GM12878 (cell line): Measurements from ENCODE around the gene PLEKHM1. TPM values are rescaled to one million over a fixed set of nuclear protein-coding genes. Genes with fewer than 3 reads are reported as not detected.

ENCODE experiments used
- ATAC-seq: fragments of 200-7000 bp; cut with Tn5 transposase; 3 replicates; pipeline ENCODE4 v1.9.1; 2020; ENCODE audit warnings: mild to moderate bottlenecking, moderate library complexity
- BruUV-seq: library from RNA; stranded (reverse); fragments of 400-500 nt; replicated peaks from 2 replicates; lab custom pipeline; 2021; lab: Mats Ljungman, UMichigan
- CTCF ChIA-PET: fragments of 300-600 bp; sonication (Branson Sonifier 250); formaldehyde crosslinking; extraction: SDS; loops from one replicate; lab custom pipeline; 2021; ENCODE audit warnings: inconsistent platforms; lab: Yijun Ruan, JAX
- POLR2A ChIA-PET: fragments of 350-600 bp; formaldehyde crosslinking; extraction: SDS; loops from one replicate; lab custom pipeline; 2021; ENCODE audit warnings: inconsistent platforms; lab: Charles Lee
- RAD21 ChIA-PET: fragments of 300-600 bp; sonication (Branson Sonifier 250); formaldehyde crosslinking; loops from one replicate; lab custom pipeline; 2023; ENCODE audit warnings: antibody characterized with exemption; ENCODE audit not compliant: unreplicated experiment; lab: Charles Lee
- SMC1A ChIA-PET: fragments of 300-600 bp; sonication (Branson Sonifier 250); formaldehyde crosslinking; loops from one replicate; lab custom pipeline; 2023; ENCODE audit not compliant: unreplicated experiment, uncharacterized antibody; lab: Charles Lee
- DNase-seq: peaks from one replicate; pipeline ENCODE4 v3.0.0-alpha.2; 2011; ENCODE audit warnings: low read depth, low spot score
- FAIRE-seq: peaks from 3 replicates; lab custom pipeline; 2011; peaks lifted over from hg19 to GRCh38; lab: Jason Lieb, UNC
- H2AFZ ChIP-seq: 2 replicates; pipeline ENCODE4 v1.6.0; 2011; ENCODE audit warnings: low read depth, low read length, control low read depth; ENCODE audit not compliant: control insufficient read depth
- H3K27ac ChIP-seq: 2 replicates; pipeline ENCODE4 v1.5.1; 2011; ENCODE audit warnings: control low read depth; ENCODE audit not compliant: control insufficient read depth, insufficient read depth
- H3K27me3 ChIP-seq, 2 experiments: replicated peaks in 1 of 2; 2 replicates each; pipeline versions ENCODE4 v1.6.0 to v1.6.1; 2011; ENCODE audit warnings: low read length in 1 of 2; ENCODE audit not compliant: control insufficient read depth in 2 of 2, insufficient read depth in 2 of 2
- H3K36me3 ChIP-seq, 2 experiments: 2 replicates each; pipeline ENCODE4 v1.5.1; 2011; ENCODE audit warnings: low read length in 1 of 2; ENCODE audit not compliant: control insufficient read depth in 2 of 2, insufficient read depth in 2 of 2
- H3K4me1 ChIP-seq: 2 replicates; pipeline ENCODE4 v1.6.1; 2011; ENCODE audit warnings: mild to moderate bottlenecking, low read length, moderate library complexity, mixed read lengths; ENCODE audit not compliant: control insufficient read depth, insufficient read depth
- H3K4me2 ChIP-seq: 2 replicates; pipeline ENCODE4 v1.6.0; 2011; ENCODE audit warnings: control low read depth; ENCODE audit not compliant: control insufficient read depth, insufficient read depth
- H3K4me3 ChIP-seq: fragments of 200-600 bp; sonication (generic); 2 replicates; pipeline ENCODE4 v1.5.1; 2016
- H3K79me2 ChIP-seq: 2 replicates; pipeline ENCODE4 v1.6.0; 2011; ENCODE audit warnings: low read length; ENCODE audit not compliant: control insufficient read depth, insufficient read depth
- H3K9ac ChIP-seq: 2 replicates; pipeline ENCODE4 v1.8.0; 2011; ENCODE audit warnings: low read length, control low read depth, mixed read lengths; ENCODE audit not compliant: control insufficient read depth, insufficient read depth
- H3K9me3 ChIP-seq: replicated peaks from 3 replicates; pipeline ENCODE4 v1.5.1; 2011; ENCODE audit warnings: mild to moderate bottlenecking, low read length; ENCODE audit not compliant: control insufficient read depth, insufficient read depth
- H4K20me1 ChIP-seq: 2 replicates; pipeline ENCODE4 v1.6.0; 2011; ENCODE audit not compliant: control insufficient read depth, insufficient read depth
- CBX3 ChIP-seq: fragments of 200-600 bp; sonication (generic); IDR thresholded peaks from 2 replicates; pipeline ENCODE4 v1.6.1; 2016; ENCODE audit warnings: low read depth, borderline replicate concordance
- ELK1 ChIP-seq: IDR thresholded peaks from 2 replicates; pipeline ENCODE4 v1.6.1; 2012; ENCODE audit warnings: low read depth, low read length, improper control_type of control experiment
- HDGF ChIP-seq: fragments of 450-650 bp; IDR thresholded peaks from 2 replicates; pipeline ENCODE4 v1.6.1; 2016; ENCODE audit warnings: antibody characterized with exemption
- KLF5 ChIP-seq: fragments of 450-650 bp; IDR thresholded peaks from 2 replicates; pipeline ENCODE4 v1.6.1; 2014; ENCODE audit warnings: mild to moderate bottlenecking; ENCODE audit not compliant: partially characterized antibody
- MYB ChIP-seq: fragments of 150-350 bp; IDR thresholded peaks from 2 replicates; pipeline ENCODE4 v1.6.1; 2014; ENCODE audit warnings: mild to moderate bottlenecking, low read depth, low read length, borderline replicate concordance
- NFIC ChIP-seq: IDR thresholded peaks from 2 replicates; pipeline ENCODE4 v1.6.1; 2012; ENCODE audit warnings: low read depth, mild to moderate bottlenecking, inconsistent platforms, low read length, moderate library complexity
- NR2C2 ChIP-seq: IDR thresholded peaks from 2 replicates; pipeline ENCODE4 v1.6.1; 2011; ENCODE audit warnings: borderline replicate concordance, low read depth; ENCODE audit not compliant: control insufficient read depth, insufficient read length
- SMARCA5 ChIP-seq: fragments of 450-650 bp; IDR thresholded peaks from 2 replicates; pipeline ENCODE4 v1.6.1; 2017; ENCODE audit warnings: mild to moderate bottlenecking
- TBL1XR1 ChIP-seq: IDR thresholded peaks from 2 replicates; pipeline ENCODE4 v1.6.1; 2012; ENCODE audit warnings: low read depth, low read length, improper control_type of control experiment
- TCF12 ChIP-seq: IDR thresholded peaks from 2 replicates; pipeline ENCODE4 v1.6.1; 2011; ENCODE audit warnings: low read depth, mild to moderate bottlenecking, low read length
- USF1 ChIP-seq: IDR thresholded peaks from 2 replicates; pipeline ENCODE4 v1.6.1; 2011; ENCODE audit warnings: borderline replicate concordance, low read depth, mild to moderate bottlenecking, moderate library complexity, mixed read lengths, low read length; ENCODE audit not compliant: insufficient read depth; ENCODE audit errors: extremely low read length
- ZBTB4 ChIP-seq: fragments of 450-650 bp; formaldehyde crosslinking; IDR thresholded peaks from 2 replicates; pipeline ENCODE4 v1.4.0; 2022; ENCODE audit warnings: mild to moderate bottlenecking, moderate library complexity
- ZNF24 ChIP-seq: fragments of 450-650 bp; IDR thresholded peaks from 2 replicates; pipeline ENCODE4 v1.6.1; 2017; ENCODE audit warnings: antibody characterized with exemption, mild to moderate bottlenecking
- ZNF622 ChIP-seq: fragments of 450-650 bp; IDR thresholded peaks from 2 replicates; pipeline ENCODE4 v1.6.1; 2017; ENCODE audit warnings: mild to moderate bottlenecking, inconsistent platforms
- WGBS: methylation state at CpG from one replicate; pipeline ENCODE4 v1.1.6; 2016; ENCODE audit warnings: low lambda C conversion rate; ENCODE audit not compliant: insufficient replicate concordance, insufficient coverage; ENCODE audit errors: missing lambda C conversion rate; 5-methylcytosine and 5-hydroxymethylcytosine counted together
- in situ Hi-C: fragments of 300-500 bp; cut with MboI; formaldehyde crosslinking; loops from 9 replicates; pipeline ENCODE4 v1.14.3; 2018; ENCODE audit warnings: mixed read lengths
- intact Hi-C: fragments of 100-400 bp; cut with micrococcal nuclease; formaldehyde crosslinking; loops from one replicate; pipeline ENCODE4 v1.14.2; 2022; ENCODE audit not compliant: unreplicated experiment
- polyA plus RNA-seq, 11 experiments: library from polyadenylated mRNA; depleted of rRNA in 4 of 11; unstranded in 6 of 11; stranded (reverse) in 5 of 11; fragments of >200 nt; fragmentation: Nextera tagmentation in 4 of 11; fragmentation: Illumina TruSeq in 1 of 11; extraction: Ambion mirVana in 4 of 11; extraction: Trizol in 1 of 11; gene quantifications; 1 replicate in 1 of 11; 2 replicates in 10 of 11; pipeline versions ENCODE4 v1.2.1 to v1.2.3, GENCODE V29; 2011 to 2016; ENCODE audit warnings: inconsistent platforms in 2 of 11, missing spikeins in 2 of 11, low read depth in 1 of 11
- total RNA-seq, 4 experiments: library from RNA; depleted of rRNA in 3 of 4; stranded (reverse); fragments of >200 nt in 3 of 4; fragmentation: Illumina TruSeq in 1 of 4; extraction: Trizol in 1 of 4; gene quantifications; 2 replicates each; pipeline versions ENCODE4 v1.2.1 to v1.2.3, GENCODE V29; 2013 to 2021
- TF ChIP-seq, protein P1 (sequence below): fragments of 450-650 bp; IDR thresholded peaks from 2 replicates; pipeline ENCODE4 v1.6.1; 2018; ENCODE audit warnings: borderline replicate concordance, mild to moderate bottlenecking; ENCODE audit not compliant: partially characterized antibody

The PLEKHM1 gene
- total and polyA plus RNA-seq, 10 of the 15 experiments (the other 5 are each of a cell fraction or from before 2014, with no cell fraction given), result 0.21 to 27.8 (median 9.4) TPM

DNA sequence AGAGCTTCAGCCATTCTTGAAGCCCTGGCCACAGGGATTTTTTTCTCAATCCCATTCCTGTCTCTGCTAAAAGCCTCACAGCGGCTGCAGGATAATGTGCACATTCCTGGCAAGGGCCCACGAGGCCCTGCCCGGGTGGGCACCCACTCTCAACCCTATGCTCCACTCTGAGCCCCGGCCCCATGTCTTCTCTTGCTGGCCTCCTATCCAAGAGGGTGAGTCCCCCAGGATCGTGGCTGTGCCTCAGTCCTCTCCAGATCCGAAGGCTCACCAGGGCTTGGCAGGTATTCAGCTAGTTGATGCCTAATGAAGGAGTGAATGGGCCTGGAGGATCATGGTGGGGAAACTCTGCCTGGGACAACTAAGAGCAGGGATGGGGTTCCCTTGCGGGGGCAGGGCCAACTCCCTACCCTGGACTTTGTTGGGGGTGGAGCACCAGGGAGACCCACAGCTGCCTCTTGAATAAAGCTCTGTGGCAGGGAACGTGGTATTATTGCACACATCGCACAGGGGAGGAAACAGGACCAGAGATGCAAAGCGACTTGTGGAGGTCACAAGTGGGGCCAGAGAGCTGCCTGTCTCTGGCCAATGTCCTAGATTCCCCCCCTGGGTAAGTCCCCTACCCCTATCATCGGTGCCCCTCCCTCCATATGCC, 63.2 kb downstream of the PLEKHM1 start (continued):
- TF ChIP-seq ZNF24, result no peak

DNA sequence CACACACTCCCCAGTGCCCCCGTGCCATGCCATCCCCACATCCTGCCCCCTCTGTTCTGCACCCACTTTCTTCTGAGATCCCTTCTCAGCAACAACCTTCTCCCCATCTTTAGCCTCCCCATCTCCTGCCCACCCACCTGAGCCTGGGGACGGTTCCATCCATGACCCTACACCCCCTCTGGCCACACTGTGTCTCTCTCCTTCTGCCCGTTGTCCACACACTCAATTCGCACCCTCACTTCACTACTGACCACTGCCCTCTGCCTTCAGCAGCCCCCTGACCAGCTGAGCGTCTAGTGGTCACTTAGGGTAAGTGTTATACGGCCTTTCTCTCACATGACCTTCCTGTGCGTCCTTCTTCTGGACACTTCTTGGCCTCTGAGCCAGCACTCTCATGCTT, 64.0 kb downstream of the PLEKHM1 start:
- H3K36me3 ChIP-seq, result no peaks in the 10 kb centered on the region
- in situ Hi-C loops (no loop called here), intact Hi-C loops (no loop called here)
- FAIRE-seq (no peak), ATAC-seq (no peak), DNase-seq (no peak)
- no peak overlapping the region for H2AFZ ChIP-seq
- H3K4me3 ChIP-seq, result no peak overlapping the region
- H3K79me2 ChIP-seq, result peaks cover 3% of the 10 kb centered on the region; the same call in 1 of the 2 replicates
- H3K4me2 ChIP-seq, result no peak overlapping the region
- ChIA-PET POLR2A (no interaction called here), RAD21 (interaction anchor here (1.0 to 3.3 kb wide), 4 partner anchors 13 to 207 kb away, joined by 3 to 24 read pairs (median 6); no protein-coding TSS in a partner anchor), CTCF (interaction anchor here (1.4 to 6.9 kb wide), 5 partner anchors 12 to 167 kb away, joined by 4 to 67 read pairs (median 5); no protein-coding TSS in a partner anchor), SMC1A (interaction anchor here (1.1 to 4.0 kb wide), 2 partner anchors 13 to 31 kb away, joined by 4 to 21 read pairs; no protein-coding TSS in a partner anchor)
- no peak overlapping the region for H3K9ac ChIP-seq
- WGBS, result 47% methylated on average over 7 of the region's 7 CpGs
- no peaks in the 10 kb centered on the region for H4K20me1 ChIP-seq
- peaks cover 26% of the 10 kb centered on the region for H3K4me1 ChIP-seq
- no peak overlapping the region for H3K27ac ChIP-seq
- no TSS peak for BruUV-seq
- no peaks in the 10 kb centered on the region for H3K27me3 ChIP-seq
- no peaks in the 10 kb centered on the region for H3K9me3 ChIP-seq
- TF ChIP-seq NFIC, result no peak
- TF ChIP-seq, protein P1, sequence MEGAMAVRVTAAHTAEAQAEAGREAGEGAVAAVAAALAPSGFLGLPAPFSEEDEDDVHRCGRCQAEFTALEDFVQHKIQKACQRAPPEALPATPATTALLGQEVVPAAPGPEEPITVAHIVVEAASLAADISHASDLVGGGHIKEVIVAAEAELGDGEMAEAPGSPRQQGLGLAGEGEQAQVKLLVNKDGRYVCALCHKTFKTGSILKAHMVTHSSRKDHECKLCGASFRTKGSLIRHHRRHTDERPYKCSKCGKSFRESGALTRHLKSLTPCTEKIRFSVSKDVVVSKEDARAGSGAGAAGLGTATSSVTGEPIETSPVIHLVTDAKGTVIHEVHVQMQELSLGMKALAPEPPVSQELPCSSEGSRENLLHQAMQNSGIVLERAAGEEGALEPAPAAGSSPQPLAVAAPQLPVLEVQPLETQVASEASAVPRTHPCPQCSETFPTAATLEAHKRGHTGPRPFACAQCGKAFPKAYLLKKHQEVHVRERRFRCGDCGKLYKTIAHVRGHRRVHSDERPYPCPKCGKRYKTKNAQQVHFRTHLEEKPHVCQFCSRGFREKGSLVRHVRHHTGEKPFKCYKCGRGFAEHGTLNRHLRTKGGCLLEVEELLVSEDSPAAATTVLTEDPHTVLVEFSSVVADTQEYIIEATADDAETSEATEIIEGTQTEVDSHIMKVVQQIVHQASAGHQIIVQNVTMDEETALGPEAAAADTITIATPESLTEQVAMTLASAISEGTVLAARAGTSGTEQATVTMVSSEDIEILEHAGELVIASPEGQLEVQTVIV, result no peak
- no peak for TF ChIP-seq HDGF
- TF ChIP-seq TCF12, result no peak
- no peak for TF ChIP-seq ELK1
- no peak for TF ChIP-seq USF1
- no peak for TF ChIP-seq ZBTB4 (CRISPR knock-in tag)
- TF ChIP-seq NR2C2, result no peak
- TF ChIP-seq MYB, result no peak
- no peak for TF ChIP-seq TBL1XR1
- TF ChIP-seq ZNF622, result no peak
- TF ChIP-seq SMARCA5, result no peak
- no peak for TF ChIP-seq CBX3
- TF ChIP-seq KLF5, result no peak
